ENCODE measurements around the gene EXOSC9.

DNA sequence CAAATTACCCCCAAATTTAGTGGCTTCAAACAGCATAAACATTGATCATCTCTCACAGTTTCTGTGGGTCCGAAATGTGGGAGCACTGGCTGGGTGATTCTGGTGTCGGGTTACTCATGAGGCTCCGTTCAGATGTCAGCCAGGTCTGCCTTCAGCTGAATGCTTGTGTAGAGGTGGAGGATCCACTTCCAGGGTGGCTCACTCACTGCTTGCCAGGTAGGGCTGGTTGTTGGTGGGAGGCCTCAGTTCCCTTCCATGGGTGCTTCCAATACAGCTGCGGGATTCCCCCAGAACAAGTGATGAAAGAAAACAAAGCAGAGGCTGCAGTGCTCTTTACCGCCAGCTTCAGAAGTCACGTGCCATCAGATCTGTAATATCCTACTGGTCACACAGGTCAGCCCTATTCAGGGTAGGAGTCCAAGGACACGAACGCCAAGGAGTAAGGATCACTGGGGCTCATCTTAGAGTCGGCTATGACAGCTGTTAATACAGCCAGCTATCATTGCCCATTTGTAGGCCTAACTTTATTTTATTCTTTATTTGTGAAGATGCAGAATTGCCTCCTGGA lies 35.1 kb upstream of the EXOSC9 start:
- TF ChIP-seq, protein P1, sequence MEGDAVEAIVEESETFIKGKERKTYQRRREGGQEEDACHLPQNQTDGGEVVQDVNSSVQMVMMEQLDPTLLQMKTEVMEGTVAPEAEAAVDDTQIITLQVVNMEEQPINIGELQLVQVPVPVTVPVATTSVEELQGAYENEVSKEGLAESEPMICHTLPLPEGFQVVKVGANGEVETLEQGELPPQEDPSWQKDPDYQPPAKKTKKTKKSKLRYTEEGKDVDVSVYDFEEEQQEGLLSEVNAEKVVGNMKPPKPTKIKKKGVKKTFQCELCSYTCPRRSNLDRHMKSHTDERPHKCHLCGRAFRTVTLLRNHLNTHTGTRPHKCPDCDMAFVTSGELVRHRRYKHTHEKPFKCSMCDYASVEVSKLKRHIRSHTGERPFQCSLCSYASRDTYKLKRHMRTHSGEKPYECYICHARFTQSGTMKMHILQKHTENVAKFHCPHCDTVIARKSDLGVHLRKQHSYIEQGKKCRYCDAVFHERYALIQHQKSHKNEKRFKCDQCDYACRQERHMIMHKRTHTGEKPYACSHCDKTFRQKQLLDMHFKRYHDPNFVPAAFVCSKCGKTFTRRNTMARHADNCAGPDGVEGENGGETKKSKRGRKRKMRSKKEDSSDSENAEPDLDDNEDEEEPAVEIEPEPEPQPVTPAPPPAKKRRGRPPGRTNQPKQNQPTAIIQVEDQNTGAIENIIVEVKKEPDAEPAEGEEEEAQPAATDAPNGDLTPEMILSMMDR (IDR thresholded peaks at IDR 0.05; ENCODE audit: poor library complexity, severe bottlenecking) = no peak
- TF ChIP-seq EP300 (conservative IDR thresholded peaks at IDR 0.05; ENCODE audit: poor library complexity, severe bottlenecking) = no peak

Measured in neural cell (in vitro differentiated cells).